ENCODE measurements around the gene SPP2.

The SPP2 gene

DNA sequence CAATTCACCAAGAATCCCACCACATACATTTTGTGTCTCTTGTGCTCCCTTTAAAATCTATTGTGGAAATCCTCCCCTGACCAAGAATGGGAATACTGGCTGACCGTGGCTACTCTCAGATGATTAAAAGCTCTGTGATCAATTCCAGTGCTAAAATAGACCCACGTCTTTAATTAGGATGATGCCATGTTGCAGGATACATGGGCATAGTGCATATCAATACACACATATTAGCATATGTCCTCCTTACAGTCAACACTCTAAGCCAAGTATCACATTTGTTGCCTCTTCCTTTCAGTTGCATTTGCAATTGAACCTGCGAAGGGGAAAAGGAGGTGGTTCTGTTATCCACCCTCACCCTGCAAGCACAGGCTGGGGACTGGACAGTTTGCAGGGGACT lies 41.8 kb downstream of the SPP2 start:
- no peak for DNase-seq (ENCODE audit: low read depth in 2 of 2)

DNA sequence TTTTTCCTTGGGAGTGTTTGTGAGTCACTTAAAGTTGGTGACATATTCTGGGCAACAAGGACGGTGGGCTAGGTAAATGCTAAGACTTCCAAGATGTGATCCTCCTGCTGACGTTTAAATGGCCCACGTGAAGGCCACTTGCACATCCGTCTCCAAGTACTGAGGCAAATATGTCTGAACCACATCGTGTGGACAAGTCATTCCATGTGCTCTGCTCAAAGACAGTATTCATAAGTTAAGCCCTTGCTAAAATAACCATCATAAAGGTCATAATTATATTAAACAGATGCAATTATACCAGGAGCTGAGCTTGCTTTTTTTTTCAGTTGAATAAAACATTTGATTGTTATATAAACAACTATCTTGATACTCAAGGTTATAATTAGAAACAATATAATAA lies 44.8 kb downstream of the SPP2 start:
- DNase-seq (ENCODE audit: low read depth in 2 of 2), result no peak

DNA sequence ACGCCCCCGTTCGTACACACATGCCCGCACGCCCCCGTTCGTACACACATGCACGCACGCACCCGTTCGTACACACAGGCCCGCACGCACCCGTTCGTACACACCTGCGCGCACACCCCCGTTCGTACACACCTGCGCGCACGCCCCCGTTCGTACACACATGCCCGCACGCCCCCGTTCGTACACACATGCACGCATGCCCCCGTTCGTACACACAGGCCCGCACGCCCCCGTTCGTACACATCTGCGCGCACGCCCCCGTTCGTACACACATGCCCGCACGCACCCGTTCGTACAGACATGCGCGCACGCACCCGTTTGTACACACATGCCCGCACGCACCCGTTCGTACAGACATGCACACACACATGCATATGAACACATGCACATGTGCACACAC lies 45.7 kb downstream of the SPP2 start:
- DNase-seq (ENCODE audit: low read depth in 2 of 2), result no peak

DNA sequence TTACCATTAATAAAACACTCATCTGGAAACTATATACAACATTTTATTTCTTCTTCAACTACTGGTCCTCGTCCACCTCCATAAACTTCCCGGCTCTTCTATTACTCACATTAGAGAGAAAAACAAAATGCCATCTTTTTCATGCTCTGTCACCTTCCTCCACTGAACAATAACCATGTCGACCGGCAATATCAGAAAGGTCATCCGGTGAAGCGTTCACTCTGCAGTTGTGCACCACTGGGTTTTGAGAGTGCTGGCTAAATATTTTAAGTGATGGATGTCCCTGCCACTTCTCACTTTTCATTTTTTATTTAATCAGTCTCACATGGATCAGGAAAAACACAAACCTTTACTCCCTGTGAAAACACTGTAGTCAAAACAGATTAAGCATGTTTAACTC lies 48.2 kb downstream of the SPP2 start:
- DNase-seq (ENCODE audit: low read depth in 2 of 2), result no peak

DNA sequence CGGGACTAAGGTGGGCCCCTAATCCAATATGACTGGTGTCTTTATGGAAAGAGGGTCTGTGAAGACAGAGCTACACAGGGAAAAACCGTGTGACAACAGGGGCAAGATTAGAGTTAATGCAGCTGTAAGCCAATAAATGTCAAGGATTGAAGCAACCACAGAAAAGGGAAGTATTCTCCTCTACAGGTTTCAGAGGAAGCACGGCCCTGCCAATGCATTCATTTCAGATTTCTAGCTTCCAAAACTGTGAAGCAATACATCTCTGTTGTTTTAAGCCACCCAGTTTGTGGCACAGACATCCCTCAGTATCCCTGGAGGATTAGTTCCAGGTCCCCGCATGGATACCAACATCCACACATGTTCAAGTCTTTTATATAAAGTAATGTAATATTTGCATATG lies 48.8 kb downstream of the SPP2 start:
- no peak for DNase-seq (ENCODE audit: low read depth in 2 of 2)

DNA sequence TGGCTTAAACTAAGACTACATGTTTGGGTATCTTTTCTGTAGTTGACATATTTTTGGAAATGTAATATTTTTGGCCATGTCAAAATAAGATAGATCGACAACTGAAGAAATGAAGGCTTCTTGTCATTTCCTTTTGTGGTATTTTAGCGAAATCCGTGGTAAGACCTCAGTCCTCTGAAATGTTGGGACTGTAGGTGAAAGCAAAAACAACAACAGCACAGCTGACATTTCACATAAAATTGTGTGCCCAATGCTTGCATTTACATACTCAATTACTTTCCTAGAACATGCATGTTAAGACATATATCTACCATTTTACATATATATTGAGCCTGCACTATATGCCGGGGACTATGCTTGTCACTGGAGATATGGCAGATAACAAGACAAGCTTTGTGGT lies 50.2 kb downstream of the SPP2 start:
- DNase-seq (ENCODE audit: low read depth in 2 of 2), result no peak

DNA sequence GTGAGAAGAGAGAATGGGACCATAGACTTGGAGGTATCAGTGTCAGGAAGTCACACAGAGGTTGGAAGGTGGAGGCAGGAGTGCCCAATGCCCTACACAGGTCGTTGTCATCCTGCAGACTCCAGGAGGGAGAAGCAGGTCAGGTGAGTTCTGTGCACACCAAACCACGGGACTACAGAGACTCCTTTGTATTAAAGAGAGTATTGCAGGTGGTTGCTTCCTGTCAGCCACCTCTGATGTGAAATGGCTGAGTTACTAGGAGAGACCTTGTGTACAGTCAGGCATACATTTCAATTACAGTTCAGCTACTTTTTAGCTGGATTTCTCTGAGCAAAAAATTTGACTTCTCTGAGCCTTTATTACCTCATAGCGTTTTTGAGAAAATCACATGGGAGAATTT lies 51.6 kb downstream of the SPP2 start:
- DNase-seq (ENCODE audit: low read depth in 2 of 2), result no peak

DNA sequence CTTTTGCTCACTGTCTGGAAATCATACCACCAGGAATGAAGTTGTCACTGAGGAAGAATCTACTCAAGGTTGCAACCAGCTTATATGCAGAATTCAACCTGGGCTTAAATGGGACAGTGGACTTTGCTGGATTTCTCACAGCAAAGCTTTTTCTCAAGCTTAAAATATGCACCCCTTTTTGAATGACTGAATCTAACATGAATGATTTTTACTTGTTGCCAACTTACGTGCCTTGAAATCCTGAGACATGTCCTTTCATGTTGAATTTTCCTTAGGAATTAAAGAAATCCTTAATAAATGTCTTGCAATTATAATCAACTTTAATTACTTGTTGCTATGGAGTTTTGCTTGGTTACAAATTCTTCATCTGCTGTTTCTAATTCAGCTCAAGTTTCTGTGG lies 57.4 kb downstream of the SPP2 start:
- no peak for DNase-seq (ENCODE audit: low read depth in 2 of 2)

DNA sequence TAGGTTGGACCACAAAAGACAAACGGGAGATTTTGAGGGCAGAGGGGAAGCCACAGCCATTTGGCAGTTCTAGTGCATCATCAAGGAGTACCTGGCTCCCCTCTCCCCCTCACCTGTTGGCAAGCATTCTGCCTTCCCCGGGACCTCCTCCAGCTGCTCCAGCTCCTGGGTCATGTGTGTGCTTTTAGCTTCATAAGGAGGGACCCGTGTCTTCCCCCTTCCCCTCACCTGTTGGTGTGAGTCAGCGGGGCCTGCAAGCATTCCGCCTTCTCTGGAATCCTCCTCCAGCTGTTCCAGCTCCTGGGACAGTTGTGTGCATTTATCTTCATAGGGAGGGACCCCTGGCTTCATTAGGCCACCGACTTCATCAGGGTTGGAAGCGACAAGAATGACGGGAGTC lies 58.8 kb downstream of the SPP2 start:
- DNase-seq (ENCODE audit: low read depth in 2 of 2), result no peak

DNA sequence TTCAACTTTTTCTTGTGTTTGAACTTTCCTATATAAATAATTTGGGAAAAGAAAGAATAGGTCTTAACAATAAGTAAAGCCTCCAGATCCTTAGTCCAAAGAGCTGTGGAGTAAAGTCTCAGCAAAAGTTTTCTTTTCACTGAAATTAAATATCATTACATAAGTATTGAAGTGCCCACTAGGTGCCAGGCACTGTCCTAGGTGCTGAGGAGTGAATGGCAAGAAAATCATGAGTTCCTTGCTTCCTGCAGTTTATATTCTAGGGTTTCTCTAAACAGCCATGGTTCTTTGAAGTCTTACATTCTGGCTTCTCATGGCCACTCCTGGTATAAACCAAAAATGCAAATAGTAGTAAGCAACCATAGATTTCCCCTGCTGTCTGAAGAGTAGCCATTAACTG lies 59.7 kb downstream of the SPP2 start:
- no peak for DNase-seq (ENCODE audit: low read depth in 2 of 2)

DNA sequence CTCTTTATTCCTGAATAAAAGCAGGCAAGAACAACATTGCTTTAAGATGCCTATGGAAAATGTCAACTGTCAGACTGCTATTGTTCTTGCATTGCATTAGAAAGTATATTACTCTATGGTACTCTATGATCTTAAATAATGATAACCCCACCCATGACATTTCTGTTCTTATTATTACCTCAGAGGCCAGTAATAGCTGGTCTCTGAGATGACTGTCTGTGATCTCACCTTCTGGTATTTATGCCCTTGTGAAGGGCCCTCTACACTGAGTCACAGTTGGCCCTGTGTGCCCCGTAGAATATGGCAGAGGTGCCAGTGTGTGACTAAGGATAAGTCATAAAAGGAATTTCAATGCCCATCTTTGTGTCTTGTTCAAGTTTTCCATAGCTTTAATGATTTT lies 61.0 kb downstream of the SPP2 start:
- no peak for DNase-seq (ENCODE audit: low read depth in 2 of 2)

DNA sequence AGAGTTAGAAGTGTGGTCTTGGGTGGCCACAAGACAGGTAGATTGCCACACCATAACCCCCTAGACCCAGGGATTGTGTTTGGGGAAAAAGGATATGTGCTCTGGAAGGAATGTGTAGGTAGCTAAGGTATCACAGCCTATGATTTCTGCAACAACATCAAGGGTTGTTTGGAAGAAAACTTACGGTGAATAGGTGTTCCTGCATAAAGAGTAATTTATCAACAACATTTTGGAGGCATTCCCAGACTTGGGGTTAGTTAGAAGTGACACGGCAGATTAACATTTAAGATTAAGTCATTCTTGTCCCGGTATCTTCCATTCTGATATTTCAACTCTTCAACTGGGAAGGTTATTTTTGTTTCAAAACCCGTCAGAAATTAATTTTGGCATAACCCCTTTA lies 65.5 kb downstream of the SPP2 start:
- no peak for DNase-seq (ENCODE audit: low read depth in 2 of 2)

DNA sequence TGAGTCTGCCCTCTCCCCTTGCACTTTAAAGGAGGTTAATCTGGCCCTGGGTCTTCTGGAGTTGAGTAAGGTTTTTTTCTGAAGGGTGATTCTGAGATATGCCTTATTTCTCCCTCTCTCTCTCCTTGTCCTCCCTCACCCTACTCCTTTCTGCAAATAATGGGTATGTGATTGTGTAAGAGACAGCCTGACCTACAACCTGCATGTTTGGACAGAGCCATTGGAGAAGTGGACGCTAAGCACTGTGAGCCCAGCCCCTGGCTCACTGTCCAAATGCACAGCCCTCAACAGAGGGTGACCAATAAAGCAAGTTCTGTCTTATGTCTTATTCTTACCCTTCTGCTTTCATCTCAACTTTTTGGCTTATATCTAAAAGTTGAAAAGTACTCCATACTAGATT lies 71.5 kb downstream of the SPP2 start:
- DNase-seq (ENCODE audit: low read depth in 2 of 2), result no peak

DNA sequence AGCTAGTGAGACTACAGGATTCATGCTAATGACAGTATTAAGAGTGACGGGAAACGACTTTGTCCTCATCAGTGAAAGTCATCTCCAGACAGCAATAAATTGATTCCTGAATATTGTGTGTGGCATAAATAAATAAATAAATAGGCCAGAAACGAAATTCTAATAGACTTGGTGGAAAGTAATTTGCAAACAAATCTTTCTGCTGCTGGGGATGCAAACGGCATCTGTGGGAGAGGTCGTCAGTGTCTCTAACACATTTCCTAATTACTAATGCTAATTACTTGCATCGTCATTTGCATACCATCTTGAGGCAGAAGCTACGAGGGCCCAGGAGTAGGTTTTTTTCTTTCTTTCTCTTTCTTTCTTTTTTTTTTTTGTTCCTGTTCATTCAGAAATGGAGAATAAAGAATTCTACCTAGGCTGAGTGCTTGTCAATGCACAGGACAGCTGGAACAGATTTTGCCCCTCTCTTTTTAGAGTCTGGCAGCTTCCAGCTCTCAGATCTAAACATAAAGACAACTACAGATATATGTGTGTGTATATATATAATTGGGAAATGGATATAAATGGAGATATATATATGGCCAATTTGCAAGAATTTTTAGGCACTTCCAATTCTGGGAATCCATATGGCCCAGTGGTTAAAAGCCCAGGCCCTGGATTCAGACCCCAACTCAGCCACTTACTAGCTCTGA lies 75.1 kb downstream of the SPP2 start:
- DNase-seq (ENCODE audit: low read depth in 2 of 2), result no peak

DNA sequence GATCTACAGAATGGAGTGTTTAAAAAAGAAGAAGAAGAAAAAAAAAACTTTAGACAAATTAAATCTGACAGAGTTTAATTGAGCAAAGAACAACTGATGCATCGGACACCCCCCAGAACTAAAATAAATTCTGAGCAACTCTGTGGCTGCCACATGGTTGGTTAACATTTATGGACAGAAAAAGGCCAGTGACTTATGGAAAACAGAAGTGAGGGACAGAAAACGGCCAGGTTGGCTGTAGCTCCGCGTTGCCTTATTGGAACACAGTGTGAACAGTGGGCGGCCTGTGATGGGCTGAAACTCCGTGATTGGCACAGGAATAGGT lies 75.6 kb downstream of the SPP2 start:
- no peak for DNase-seq (ENCODE audit: low read depth in 2 of 2)

Data from stimulated activated CD8-positive, alpha-beta memory T cell treated with anti-CD3 and anti-CD28 coated beads, Interleukin-2, amount 100 ng/mL, for 1 hour (primary cell).